Esophagus muscularis mucosa (tissue), 4 donors: Measurements from ENCODE around the gene ANKRD33. TPM values are rescaled to one million over a fixed set of nuclear protein-coding genes. Genes with fewer than 3 reads are reported as not detected.

Experiments used
- DNase-seq: peaks from one replicate; pipeline ENCODE4 v3.0.0-alpha.2; 2017; ENCODE audit errors: extremely low spot score
- H3K27ac ChIP-seq, 4 donors: fragments of 200-600 bp; sonication (generic); replicated peaks in 1 of 4; 1 replicate in 3 of 4; 2 replicates in 1 of 4; pipeline ENCODE4 v1.5.1; 2016 to 2019; ENCODE audit warnings: mild to moderate bottlenecking in 1 of 4
- H3K27me3 ChIP-seq, 4 donors: fragments of 200-600 bp; sonication (generic); one replicate each; pipeline versions ENCODE4 v1.5.1 to v1.6.0; 2016 to 2019
- H3K36me3 ChIP-seq, 4 donors: fragments of 200-600 bp; sonication (generic); one replicate each; pipeline ENCODE4 v1.5.1; 2016 to 2019
- H3K4me1 ChIP-seq, 4 donors: fragments of 200-600 bp; sonication (generic); one replicate each; pipeline ENCODE4 v1.5.1; 2016 to 2019
- H3K4me3 ChIP-seq, 4 donors: fragments of 200-600 bp; sonication (generic); 1 replicate in 2 of 4; 2 replicates in 2 of 4; pipeline ENCODE4 v1.5.1; 2016 to 2019; ENCODE audit warnings: mild to moderate bottlenecking in 4 of 4, moderate library complexity in 1 of 4
- H3K9me3 ChIP-seq, 4 donors: fragments of 200-600 bp; sonication (generic); 1 replicate in 3 of 4; 2 replicates in 1 of 4; pipeline ENCODE4 v1.5.1; 2016 to 2019
- CTCF ChIP-seq, 3 experiments: fragments of 200-600 bp in 2 of 3; fragments of 450-650 bp in 1 of 3; sonication (generic) in 2 of 3; IDR thresholded peaks; one replicate each; pipeline ENCODE4 v1.5.1; 2017 to 2019; ENCODE audit warnings: antibody characterized with exemption in 3 of 3, mild to moderate bottlenecking in 2 of 3, moderate library complexity in 1 of 3
- EP300 ChIP-seq: sonication (generic); formaldehyde crosslinking; IDR thresholded peaks from one replicate; pipeline ENCODE4 v1.6.1; 2017; ENCODE audit warnings: antibody characterized with exemption
- POLR2A ChIP-seq: fragments of 450-650 bp; IDR thresholded peaks from one replicate; pipeline ENCODE4 v1.6.1; 2017; ENCODE audit warnings: antibody characterized with exemption, moderate library complexity, mild to moderate bottlenecking, low read depth
- POLR2AphosphoS5 ChIP-seq, 2 donors: sonication (generic); formaldehyde crosslinking; IDR thresholded peaks; one replicate each; pipeline ENCODE4 v1.6.1; 2017; ENCODE audit warnings: antibody characterized with exemption in 2 of 2
- WGBS: methylation state at CpG from one replicate; pipeline ENCODE4 v1.1.5; 2018; 5-methylcytosine and 5-hydroxymethylcytosine counted together
- intact Hi-C: fragments of 100-400 bp; cut with DNase I; formaldehyde crosslinking; loops from one replicate; pipeline ENCODE4 v1.15.1; 2023
- total RNA-seq, 4 donors: library from RNA; depleted of rRNA; stranded (reverse); fragments of >200 nt; gene quantifications; one replicate each; pipeline versions ENCODE4 v1.1.0 to v1.2.1, GENCODE V29; 2016

The ANKRD33 gene
- total RNA-seq, 4 donors from 2014 or later, result not detected

- H3K27ac ChIP-seq, result peak overlapping the region in 2 of 4 donors; percentile 6 to 59
- 87% methylated on average over 4 of the region's 8 CpGs for WGBS
Observed at GRCh38 chr12:51895378-51896135, 7.7 kb downstream of the ANKRD33 start.

GRCh38 chr12:51896236-51896635 is 8.3 kb downstream of the ANKRD33 start:
- intact Hi-C loops, result loop anchor here (5.0 kb wide), 1 partner anchor 81 kb away; no protein-coding TSS in a partner anchor
- no peak for TF ChIP-seq POLR2A
- no peak for TF ChIP-seq POLR2AphosphoS5 (IDR thresholded peaks at IDR 0.05)
- peaks cover 25 to 48% (median 32%) of the 10 kb centered on the region in 4 donors for H3K4me1 ChIP-seq
- no peak overlapping the region for H3K4me3 ChIP-seq
- H3K9me3 ChIP-seq, result no peaks in the 10 kb centered on the region
- H3K36me3 ChIP-seq, result no peaks in the 10 kb centered on the region
- no peak for DNase-seq
- H3K27ac ChIP-seq, result peak overlapping the region; percentile 14 to 59 (median 48)
- WGBS, result 86% methylated on average over 3 of the region's 3 CpGs
- peaks cover 0 to 20% (median 0%) of the 10 kb centered on the region in 4 donors for H3K27me3 ChIP-seq

More at GRCh38 chr12:51895378-51896135, 7.7 kb downstream of the ANKRD33 start:
- intact Hi-C loops, result loop anchor here (5.0 kb wide), 1 partner anchor 82 kb away; no protein-coding TSS in a partner anchor
- TF ChIP-seq EP300, result no peak
- no peak for TF ChIP-seq POLR2A
- TF ChIP-seq POLR2AphosphoS5 (IDR thresholded peaks at IDR 0.05), result no peak
- no peak for TF ChIP-seq CTCF (IDR thresholded peaks at IDR 0.05)
- DNase-seq, result no peak
- H3K4me3 ChIP-seq, result no peak overlapping the region
- peaks cover 25 to 48% (median 32%) of the 10 kb centered on the region in 4 donors for H3K4me1 ChIP-seq
- H3K27me3 ChIP-seq, result peaks cover 0 to 20% (median 0%) of the 10 kb centered on the region in 4 donors
- H3K36me3 ChIP-seq, result no peaks in the 10 kb centered on the region
- H3K9me3 ChIP-seq, result no peaks in the 10 kb centered on the region

- DNase-seq, result no peak
- Histone ChIP-seq H3K4me3 (no peak overlapping the region), H3K9me3 (no peaks in the 10 kb centered on the region), H3K4me1 (peaks cover 25 to 48% (median 32%) of the 10 kb centered on the region in 4 donors), H3K27ac (peak overlapping the region; percentile 14 to 59 (median 48)), H3K27me3 (peaks cover 0 to 20% (median 0%) of the 10 kb centered on the region in 4 donors), H3K36me3 (no peaks in the 10 kb centered on the region)
- intact Hi-C loops, result loop anchor here (5.0 kb wide), 1 partner anchor 80 kb away; no protein-coding TSS in a partner anchor
- WGBS, result 77% methylated on average over 5 of the region's 8 CpGs
- TF ChIP-seq POLR2AphosphoS5 (IDR thresholded peaks at IDR 0.05) (peak; percentile 35 to 37), EP300 (no peak)
Observed at GRCh38 chr12:51897181-51897580, 9.3 kb downstream of the ANKRD33 start.

- WGBS, result 86% methylated on average over 2 of the region's 2 CpGs
- peaks cover 25 to 48% (median 32%) of the 10 kb centered on the region in 4 donors for H3K4me1 ChIP-seq
- no peak for DNase-seq
- H3K9me3 ChIP-seq, result no peaks in the 10 kb centered on the region
- TF ChIP-seq POLR2A, result no peak
- peaks cover 0 to 20% (median 0%) of the 10 kb centered on the region in 4 donors for H3K27me3 ChIP-seq
- H3K27ac ChIP-seq, result no peak overlapping the region
- H3K36me3 ChIP-seq, result no peaks in the 10 kb centered on the region
- intact Hi-C loops, result loop anchor here (5.0 kb wide), 1 partner anchor 79 kb away; no protein-coding TSS in a partner anchor
- H3K4me3 ChIP-seq, result no peak overlapping the region
Observed at GRCh38 chr12:51898506-51898905, 10.6 kb downstream of the ANKRD33 start.

- Histone ChIP-seq H3K9me3 (no peaks in the 10 kb centered on the region), H3K27me3 (peaks cover 0 to 20% (median 0%) of the 10 kb centered on the region in 4 donors), H3K27ac (peak overlapping the region in 1 of 4 donors; percentile 10), H3K4me1 (peaks cover 25 to 48% (median 32%) of the 10 kb centered on the region in 4 donors), H3K36me3 (no peaks in the 10 kb centered on the region), H3K4me3 (no peak overlapping the region)
- TF ChIP-seq POLR2A (no peak), POLR2AphosphoS5 (IDR thresholded peaks at IDR 0.05) (peak in 1 of 2 donors; percentile 18), EP300 (no peak)
- intact Hi-C loops, result loop anchor here (5.0 kb wide), 1 partner anchor 78 kb away; no protein-coding TSS in a partner anchor
- DNase-seq, result no peak
- WGBS, result 75% methylated on average over 8 of the region's 9 CpGs
Observed at GRCh38 chr12:51898937-51899336, 11.0 kb downstream of the ANKRD33 start.

GRCh38 chr12:51900323-51900889 is 12.5 kb downstream of the ANKRD33 start:
- Histone ChIP-seq H3K27me3 (peaks cover 0 to 20% (median 0%) of the 10 kb centered on the region in 4 donors), H3K36me3 (no peaks in the 10 kb centered on the region), H3K27ac (no peak overlapping the region), H3K4me1 (peaks cover 32 to 51% (median 37%) of the 10 kb centered on the region in 4 donors), H3K4me3 (no peak overlapping the region), H3K9me3 (no peaks in the 10 kb centered on the region)
- WGBS, result 97% methylated on average over 21 of the region's 43 CpGs
- intact Hi-C loops, result no loop called here
- TF ChIP-seq POLR2A (no peak), CTCF (IDR thresholded peaks at IDR 0.05) (no peak), EP300 (no peak), POLR2AphosphoS5 (IDR thresholded peaks at IDR 0.05) (no peak)
- no peak for DNase-seq
